ENCODE measurements around the gene PTPRA. TPM values are rescaled to one million over a fixed set of nuclear protein-coding genes. Genes with fewer than 3 reads are reported as not detected.

The PTPRA gene
- total and polyA plus RNA-seq, 2 of the 8 experiments (the other 6 are each of a cell fraction or from before 2014, with no cell fraction given), result 47.7 to 51.3 TPM

DNA sequence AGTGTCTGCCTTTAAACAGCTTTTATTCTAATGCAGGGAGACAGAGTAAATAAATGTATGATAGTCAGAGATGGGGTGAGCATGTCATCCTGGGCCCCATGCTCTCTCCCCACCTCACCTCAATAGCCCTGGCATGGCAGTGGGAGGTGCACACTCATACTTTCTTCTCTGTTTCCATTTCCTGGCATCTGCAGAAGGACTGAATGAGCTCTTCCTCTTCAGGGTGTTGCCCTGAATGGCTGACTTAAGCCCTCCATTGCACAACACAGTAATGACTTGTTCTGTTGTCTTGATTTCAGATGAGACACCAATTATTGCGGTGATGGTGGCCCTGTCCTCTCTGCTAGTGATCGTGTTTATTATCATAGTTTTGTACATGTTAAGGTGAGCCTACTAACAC lies 113.2 kb downstream of the PTPRA start (continued):
- TF ChIP-seq RNF2 (IDR thresholded peaks at IDR 0.05; ENCODE audit: borderline replicate concordance, low read depth, low read length, missing control alignments, poor library complexity, severe bottlenecking), result no peak
